Measurements from ENCODE around the gene UBE2B. TPM values are rescaled to one million over a fixed set of nuclear protein-coding genes. Genes with fewer than 3 reads are reported as not detected.

Gene UBE2B
- total RNA-seq, 2 donors from 2014 or later, result 54.5 to 62.0 TPM

DNA sequence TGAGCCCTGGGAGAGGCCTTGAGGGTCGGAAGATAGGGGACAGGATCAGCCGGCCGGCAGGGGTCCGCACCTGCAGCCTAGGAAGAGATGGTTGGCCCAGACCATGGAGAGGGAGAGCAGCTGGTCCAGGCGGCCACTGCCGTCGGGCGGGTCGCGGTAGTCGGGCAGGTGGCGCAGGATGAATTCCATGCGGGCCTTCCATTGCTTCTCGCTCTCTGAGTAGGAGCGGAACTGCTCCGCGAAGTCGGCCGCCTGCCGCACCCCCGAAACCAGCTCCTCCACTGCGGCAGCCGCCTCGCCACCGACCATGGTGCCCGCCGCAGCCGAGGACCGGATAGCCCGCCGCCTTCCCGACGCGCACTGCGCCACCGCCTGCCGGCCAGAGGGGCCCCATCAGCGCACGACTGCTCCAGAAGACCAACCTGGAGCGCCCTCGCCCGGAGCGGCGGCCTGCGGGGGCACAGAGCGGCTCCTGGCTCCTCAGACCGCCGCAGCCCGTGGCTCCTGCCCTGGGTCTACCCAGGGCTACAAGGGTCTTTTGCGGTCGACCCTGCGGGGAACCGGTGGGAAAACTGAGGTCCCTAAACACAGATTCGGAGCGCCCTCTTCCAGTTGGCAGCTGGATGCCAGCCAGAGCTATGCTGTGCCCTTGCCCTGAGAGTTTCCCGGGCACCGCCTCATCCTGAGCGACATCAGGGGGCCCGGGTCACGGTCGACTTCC is 40.3 kb downstream of the UBE2B start, which contains the start of gene CDKN2AIPNL:
Gene CDKN2AIPNL (minus strand): TSS at position 336 of the 721 bp plus-strand sequence. CDS start 27 bp downstream, at position 309.
- Mint-ChIP-seq H3K27me3 (ENCODE audit: insufficient read depth) (no peaks in the 10 kb centered on the region), H3K9me3 (no peaks in the 10 kb centered on the region), H3K36me3 (ENCODE audit: low read depth) (peaks cover 13% of the 10 kb centered on the region), H3K27ac (peak within 1 kb of the TSS; percentile 86), H3K4me3 (peak within 1 kb of the TSS; percentile 92), H3K4me1 (peaks cover 34% of the 10 kb centered on the region)
- peak within 1 kb of the TSS; percentile 65 for H3K9ac ChIP-seq (ENCODE audit: extremely low read depth, low read length, poor library complexity, severe bottlenecking)
- peaks cover 7% of the 10 kb centered on the region for H3K4me1 ChIP-seq (ENCODE audit: control insufficient read depth, insufficient read depth, low read length)
- H3K4me3 ChIP-seq (ENCODE audit: low read length), result peak within 1 kb of the TSS; percentile 97
- H3K36me3 ChIP-seq (ENCODE audit: control insufficient read depth, insufficient read depth, low read length), result peaks cover 13% of the 10 kb centered on the region
- no peak within 1 kb of the TSS for H3K27ac ChIP-seq (ENCODE audit: low read depth, low read length)
- no peaks in the 10 kb centered on the region for H3K27me3 ChIP-seq (ENCODE audit: control insufficient read depth, insufficient read depth, low read length, poor library complexity, severe bottlenecking)
- 7 to 11% methylated on average over 16 to 61 of the region's 61 CpGs for WGBS, 2 experiments (ENCODE audit: insufficient coverage in 1 of 2, insufficient read length in 1 of 2)
- TF ChIP-seq, protein P1, sequence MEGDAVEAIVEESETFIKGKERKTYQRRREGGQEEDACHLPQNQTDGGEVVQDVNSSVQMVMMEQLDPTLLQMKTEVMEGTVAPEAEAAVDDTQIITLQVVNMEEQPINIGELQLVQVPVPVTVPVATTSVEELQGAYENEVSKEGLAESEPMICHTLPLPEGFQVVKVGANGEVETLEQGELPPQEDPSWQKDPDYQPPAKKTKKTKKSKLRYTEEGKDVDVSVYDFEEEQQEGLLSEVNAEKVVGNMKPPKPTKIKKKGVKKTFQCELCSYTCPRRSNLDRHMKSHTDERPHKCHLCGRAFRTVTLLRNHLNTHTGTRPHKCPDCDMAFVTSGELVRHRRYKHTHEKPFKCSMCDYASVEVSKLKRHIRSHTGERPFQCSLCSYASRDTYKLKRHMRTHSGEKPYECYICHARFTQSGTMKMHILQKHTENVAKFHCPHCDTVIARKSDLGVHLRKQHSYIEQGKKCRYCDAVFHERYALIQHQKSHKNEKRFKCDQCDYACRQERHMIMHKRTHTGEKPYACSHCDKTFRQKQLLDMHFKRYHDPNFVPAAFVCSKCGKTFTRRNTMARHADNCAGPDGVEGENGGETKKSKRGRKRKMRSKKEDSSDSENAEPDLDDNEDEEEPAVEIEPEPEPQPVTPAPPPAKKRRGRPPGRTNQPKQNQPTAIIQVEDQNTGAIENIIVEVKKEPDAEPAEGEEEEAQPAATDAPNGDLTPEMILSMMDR (conservative IDR thresholded peaks at IDR 0.05), result peak; percentile 78
- no peaks in the 10 kb centered on the region for H3K9me3 ChIP-seq (ENCODE audit: control insufficient read depth, low read length)
- peak; percentile 97 for DNase-seq

- Mint-ChIP-seq H3K4me3 (no peak overlapping the region), H3K36me3 (ENCODE audit: low read depth) (peaks cover 9% of the 10 kb centered on the region), H3K27ac (no peak overlapping the region), H3K4me1 (peaks cover 34% of the 10 kb centered on the region), H3K27me3 (ENCODE audit: insufficient read depth) (no peaks in the 10 kb centered on the region), H3K9me3 (no peaks in the 10 kb centered on the region)
- Histone ChIP-seq H3K27me3 (ENCODE audit: control insufficient read depth, insufficient read depth, low read length, poor library complexity, severe bottlenecking) (no peaks in the 10 kb centered on the region), H3K36me3 (ENCODE audit: control insufficient read depth, insufficient read depth, low read length) (peaks cover 13% of the 10 kb centered on the region), H3K9me3 (ENCODE audit: control insufficient read depth, low read length) (no peaks in the 10 kb centered on the region), H3K27ac (ENCODE audit: low read depth, low read length) (no peak overlapping the region), H3K9ac (ENCODE audit: extremely low read depth, low read length, poor library complexity, severe bottlenecking) (no peak overlapping the region), H3K4me1 (ENCODE audit: control insufficient read depth, insufficient read depth, low read length) (peaks cover 7% of the 10 kb centered on the region), H3K4me3 (ENCODE audit: low read length) (no peak overlapping the region)
- TF ChIP-seq, protein P1 (conservative IDR thresholded peaks at IDR 0.05), result no peak
- WGBS, 2 experiments (ENCODE audit: insufficient coverage in 1 of 2, insufficient read length in 1 of 2), result 93 to 100% methylated on average over 2 of the region's 2 CpGs
- no peak for DNase-seq
These were observed 41.7 kb downstream of the UBE2B start for GRCh38 chr5:134413046-134413445.

DNA sequence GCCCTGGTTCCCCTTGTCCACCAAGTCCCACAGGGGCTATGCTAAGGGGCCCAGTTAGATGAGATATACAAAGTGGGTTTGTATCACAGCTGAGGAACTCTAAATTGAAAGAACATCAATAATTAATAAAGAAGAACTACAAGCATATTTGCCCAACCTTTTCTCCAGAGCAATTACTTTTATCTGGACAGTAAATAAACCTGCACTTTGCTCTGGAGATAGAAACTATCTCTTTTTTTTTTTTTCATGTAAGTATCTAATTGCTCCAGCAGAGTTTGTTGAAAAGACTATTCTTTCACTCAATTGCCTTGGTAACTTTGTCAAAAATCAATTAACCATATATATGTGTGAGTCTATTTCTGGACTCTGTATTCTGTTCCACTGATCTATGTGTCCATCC is 46.3 kb downstream of the UBE2B start:
- H3K4me3 ChIP-seq (ENCODE audit: low read length), result no peak overlapping the region
- TF ChIP-seq, protein P1 (conservative IDR thresholded peaks at IDR 0.05), result no peak
- no peaks in the 10 kb centered on the region for H3K27me3 Mint-ChIP-seq (ENCODE audit: insufficient read depth)
- H3K4me1 ChIP-seq (ENCODE audit: control insufficient read depth, insufficient read depth, low read length), result no peaks in the 10 kb centered on the region
- peaks cover 6% of the 10 kb centered on the region for H3K9me3 Mint-ChIP-seq
- H3K27me3 ChIP-seq (ENCODE audit: control insufficient read depth, insufficient read depth, low read length, poor library complexity, severe bottlenecking), result no peaks in the 10 kb centered on the region
- peaks cover 9% of the 10 kb centered on the region for H3K9me3 ChIP-seq (ENCODE audit: control insufficient read depth, low read length)
- H3K4me3 Mint-ChIP-seq, result no peak overlapping the region
- H3K27ac ChIP-seq (ENCODE audit: low read depth, low read length), result no peak overlapping the region
- peaks cover 17% of the 10 kb centered on the region for H3K4me1 Mint-ChIP-seq
- H3K36me3 ChIP-seq (ENCODE audit: control insufficient read depth, insufficient read depth, low read length), result no peaks in the 10 kb centered on the region
- H3K9ac ChIP-seq (ENCODE audit: extremely low read depth, low read length, poor library complexity, severe bottlenecking), result no peak overlapping the region
- no peak overlapping the region for H3K27ac Mint-ChIP-seq
- no peaks in the 10 kb centered on the region for H3K36me3 Mint-ChIP-seq (ENCODE audit: low read depth)
- DNase-seq, result no peak
